Activated T-helper 17 cell treated with anti-CD3 and anti-CD28 coated beads, Interleukin-2, amount 50 U/mL, for 72 hours (primary cell): Measurements from ENCODE around the gene PLXNB2. TPM values are rescaled to one million over a fixed set of nuclear protein-coding genes. Genes with fewer than 3 reads are reported as not detected.

Source experiments
- ATAC-seq: fragments of 150-1000 bp; cut with Tn5 transposase; replicated peaks from 2 replicates; pipeline ENCODE4 v1.10.0; 2021; ENCODE audit warnings: mild to moderate bottlenecking, moderate library complexity
- H3K27ac Mint-ChIP-seq: one replicate; pipeline ENCODE4 v1.8.0; 2022; ENCODE audit warnings: mixed read lengths
- H3K27me3 Mint-ChIP-seq: one replicate; pipeline ENCODE4 v1.8.0; 2022; ENCODE audit warnings: mixed read lengths
- H3K36me3 Mint-ChIP-seq: one replicate; pipeline ENCODE4 v1.8.0; 2022; ENCODE audit warnings: low read depth, mild to moderate bottlenecking, mixed read lengths
- H3K4me1 Mint-ChIP-seq: one replicate; pipeline ENCODE4 v1.8.0; 2022; ENCODE audit warnings: mixed read lengths
- H3K4me3 Mint-ChIP-seq: one replicate; pipeline ENCODE4 v1.8.0; 2022; ENCODE audit warnings: mild to moderate bottlenecking, mixed read lengths
- H3K9me3 Mint-ChIP-seq: one replicate; pipeline ENCODE4 v1.8.0; 2022; ENCODE audit warnings: mixed read lengths
- total RNA-seq, 2 donors: library from RNA; stranded (reverse); gene quantifications; one replicate each; pipeline ENCODE4 v1.2.3, GENCODE V29; 2022

The PLXNB2 gene
- total RNA-seq, 2 donors from 2014 or later, result 29.1 to 30.4 TPM

- Mint-ChIP-seq H3K27me3 (peaks cover 5% of the 10 kb centered on the region), H3K4me1 (no peaks in the 10 kb centered on the region), H3K9me3 (no peaks in the 10 kb centered on the region), H3K27ac (no peak overlapping the region), H3K4me3 (no peak overlapping the region), H3K36me3 (no peaks in the 10 kb centered on the region)
- no peak for ATAC-seq
Observed at GRCh38 chr22:50299785-50300619, 7.4 kb downstream of the PLXNB2 start.

- ATAC-seq, result no peak
- H3K4me1 Mint-ChIP-seq, result no peaks in the 10 kb centered on the region
Observed at GRCh38 chr22:50298937-50299784, 8.3 kb downstream of the PLXNB2 start.

GRCh38 chr22:50298266-50298637 is 9.2 kb downstream of the PLXNB2 start:
- no peaks in the 10 kb centered on the region for H3K36me3 Mint-ChIP-seq
- no peaks in the 10 kb centered on the region for H3K4me1 Mint-ChIP-seq
- ATAC-seq, result no peak
- peaks cover 5% of the 10 kb centered on the region for H3K27me3 Mint-ChIP-seq
- H3K9me3 Mint-ChIP-seq, result no peaks in the 10 kb centered on the region
- no peak overlapping the region for H3K4me3 Mint-ChIP-seq
- H3K27ac Mint-ChIP-seq, result no peak overlapping the region

More at GRCh38 chr22:50298937-50299784, 8.3 kb downstream of the PLXNB2 start:
- Mint-ChIP-seq H3K9me3 (no peaks in the 10 kb centered on the region), H3K27me3 (peaks cover 5% of the 10 kb centered on the region), H3K4me3 (no peak overlapping the region), H3K36me3 (no peaks in the 10 kb centered on the region), H3K27ac (no peak overlapping the region)

GRCh38 chr22:50297510-50298265 is 9.8 kb downstream of the PLXNB2 start:
- no peak overlapping the region for H3K4me3 Mint-ChIP-seq

GRCh38 chr22:50296658-50297490 is 10.6 kb downstream of the PLXNB2 start:
- H3K4me3 Mint-ChIP-seq, result no peak overlapping the region
- no peaks in the 10 kb centered on the region for H3K36me3 Mint-ChIP-seq
- no peaks in the 10 kb centered on the region for H3K9me3 Mint-ChIP-seq
- peaks cover 3% of the 10 kb centered on the region for H3K4me1 Mint-ChIP-seq
- H3K27me3 Mint-ChIP-seq, result peaks cover 13% of the 10 kb centered on the region
- no peak overlapping the region for H3K27ac Mint-ChIP-seq
- ATAC-seq, result no peak

More at GRCh38 chr22:50297510-50298265, 9.8 kb downstream of the PLXNB2 start:
- no peak for ATAC-seq
- Mint-ChIP-seq H3K4me1 (peaks cover 2% of the 10 kb centered on the region), H3K9me3 (no peaks in the 10 kb centered on the region), H3K36me3 (no peaks in the 10 kb centered on the region), H3K27me3 (peaks cover 8% of the 10 kb centered on the region), H3K27ac (no peak overlapping the region)

GRCh38 chr22:50294319-50294656 is 13.2 kb downstream of the PLXNB2 start:
- no peak overlapping the region for H3K4me3 Mint-ChIP-seq
- no peak overlapping the region for H3K27ac Mint-ChIP-seq
- no peaks in the 10 kb centered on the region for H3K36me3 Mint-ChIP-seq
- no peaks in the 10 kb centered on the region for H3K9me3 Mint-ChIP-seq
- no peak for ATAC-seq
- H3K27me3 Mint-ChIP-seq, result peaks cover 18% of the 10 kb centered on the region
- peaks cover 3% of the 10 kb centered on the region for H3K4me1 Mint-ChIP-seq

GRCh38 chr22:50293441-50294318 is 13.8 kb downstream of the PLXNB2 start:
- no peaks in the 10 kb centered on the region for H3K9me3 Mint-ChIP-seq
- peaks cover 18% of the 10 kb centered on the region for H3K27me3 Mint-ChIP-seq
- H3K4me1 Mint-ChIP-seq, result peaks cover 3% of the 10 kb centered on the region
- H3K27ac Mint-ChIP-seq, result no peak overlapping the region
- H3K4me3 Mint-ChIP-seq, result no peak overlapping the region
- H3K36me3 Mint-ChIP-seq, result no peaks in the 10 kb centered on the region
- ATAC-seq, result no peak

GRCh38 chr22:50292643-50293440 is 14.6 kb downstream of the PLXNB2 start:
- Mint-ChIP-seq H3K9me3 (no peaks in the 10 kb centered on the region), H3K27ac (no peak overlapping the region), H3K4me3 (no peak overlapping the region), H3K27me3 (peaks cover 18% of the 10 kb centered on the region), H3K4me1 (peaks cover 3% of the 10 kb centered on the region), H3K36me3 (no peaks in the 10 kb centered on the region)
- no peak for ATAC-seq

- H3K4me3 Mint-ChIP-seq, result no peak overlapping the region
- ATAC-seq, result no peak
- H3K4me1 Mint-ChIP-seq, result peaks cover 3% of the 10 kb centered on the region
- H3K36me3 Mint-ChIP-seq, result no peaks in the 10 kb centered on the region
- H3K27me3 Mint-ChIP-seq, result peaks cover 13% of the 10 kb centered on the region
- H3K27ac Mint-ChIP-seq, result no peak overlapping the region
- H3K9me3 Mint-ChIP-seq, result no peaks in the 10 kb centered on the region
Observed at GRCh38 chr22:50289942-50290630, 17.4 kb downstream of the PLXNB2 start.

- ATAC-seq, result no peak
- Mint-ChIP-seq H3K36me3 (no peaks in the 10 kb centered on the region), H3K4me1 (peaks cover 3% of the 10 kb centered on the region), H3K27ac (no peak overlapping the region), H3K9me3 (no peaks in the 10 kb centered on the region), H3K27me3 (peaks cover 13% of the 10 kb centered on the region), H3K4me3 (no peak overlapping the region)
Observed at GRCh38 chr22:50289151-50289941, 18.1 kb downstream of the PLXNB2 start.

- H3K36me3 Mint-ChIP-seq, result no peaks in the 10 kb centered on the region
- peaks cover 2% of the 10 kb centered on the region for H3K4me1 Mint-ChIP-seq
- peaks cover 10% of the 10 kb centered on the region for H3K27me3 Mint-ChIP-seq
- H3K4me3 Mint-ChIP-seq, result no peak overlapping the region
- ATAC-seq, result no peak
- H3K27ac Mint-ChIP-seq, result no peak overlapping the region
- no peaks in the 10 kb centered on the region for H3K9me3 Mint-ChIP-seq
Observed at GRCh38 chr22:50287731-50288130, 19.7 kb downstream of the PLXNB2 start.
